HCT116 (cell line): ENCODE results near the gene CCDC66. TPM values are rescaled to one million over a fixed set of nuclear protein-coding genes. Genes with fewer than 3 reads are reported as not detected.

Source experiments
- ATAC-seq: fragments of 200-7000 bp; cut with Tn5 transposase; 2 replicates; pipeline ENCODE4 v1.9.1; 2020; ENCODE audit warnings: mild to moderate bottlenecking, moderate library complexity
- BruUV-seq: library from RNA; stranded (reverse); fragments of 400-500 nt; replicated peaks from 2 replicates; lab custom pipeline; 2021; lab: Mats Ljungman, UMichigan
- CTCF ChIA-PET: fragments of 300-600 bp; sonication (Branson Sonifier 250); formaldehyde crosslinking; loops from one replicate; lab custom pipeline; 2021; ENCODE audit warnings: antibody characterized with exemption; lab: Charles Lee
- POLR2A ChIA-PET: fragments of 300-600, 350-600 bp; sonication (Branson Sonifier 250); formaldehyde crosslinking; loops from one replicate; lab custom pipeline; 2021; ENCODE audit warnings: antibody characterized with exemption; lab: Charles Lee
- RAD21 ChIA-PET, 2 experiments: fragments of 300-600 bp; sonication (Branson Sonifier 250); formaldehyde crosslinking; loops; one replicate each; lab custom pipeline; 2023; ENCODE audit warnings: low total read pairs in 2 of 2; ENCODE audit not compliant: uncharacterized antibody in 2 of 2, unreplicated experiment in 2 of 2, low non-redundant PET in 1 of 2; lab: Charles Lee
- DNase-seq: peaks from one replicate; pipeline ENCODE4 v3.0.0-alpha.2; 2010; ENCODE audit warnings: low read depth, low spot score
- H2AFZ ChIP-seq: fragments of 200-600 bp; shearing (Covaris generic), sonication (generic); 2 replicates; pipeline ENCODE4 v1.6.1; 2017; ENCODE audit warnings: low read depth, mixed run types, mixed read lengths, antibody characterized with exemption, low read length; ENCODE audit not compliant: poor library complexity, severe bottlenecking
- H3K27ac ChIP-seq: 2 replicates; pipeline ENCODE4 v1.5.1; 2012; ENCODE audit warnings: low read depth, low read length
- H3K27me3 ChIP-seq: fragments of 200-600 bp; sonication (generic); 2 replicates; pipeline ENCODE4 v1.6.1; 2016; ENCODE audit warnings: mixed run types, low read length, mixed read lengths; ENCODE audit not compliant: insufficient read depth
- H3K36me3 ChIP-seq, 2 experiments: fragments of 200-500 bp in 1 of 2; fragments of 200-600 bp in 1 of 2; sonication (Bioruptor generic) in 1 of 2; sonication (generic) in 1 of 2; 2 replicates each; pipeline versions ENCODE4 v1.5.1 to v1.6.1; 2014 to 2016; ENCODE audit warnings: low read length in 2 of 2, inconsistent platforms in 1 of 2, mixed read lengths in 1 of 2, mixed run types in 1 of 2; ENCODE audit not compliant: insufficient read depth in 2 of 2, control insufficient read depth in 1 of 2
- H3K4me1 ChIP-seq, 2 experiments: fragments of 200-600 bp in 1 of 2; sonication (generic) in 1 of 2; 2 replicates each; pipeline versions ENCODE4 v1.5.1 to v1.6.1; 2012 to 2017; ENCODE audit warnings: low read length in 2 of 2, inconsistent platforms in 1 of 2, mild to moderate bottlenecking in 1 of 2, mixed read lengths in 1 of 2, mixed run types in 1 of 2, moderate library complexity in 1 of 2; ENCODE audit not compliant: insufficient read depth in 2 of 2, control insufficient read depth in 1 of 2
- H3K4me2 ChIP-seq: fragments of 200-600 bp; sonication (generic); 2 replicates; pipeline ENCODE4 v1.6.1; 2017; ENCODE audit warnings: mixed run types, low read length, mixed read lengths
- H3K4me3 ChIP-seq, 2 experiments: fragments of 200-600 bp in 1 of 2; sonication (generic) in 1 of 2; replicated peaks in 1 of 2; 2 replicates each; pipeline ENCODE4 v1.5.1; 2011 to 2016; ENCODE audit warnings: low read length in 2 of 2, control low read depth in 1 of 2, low read depth in 1 of 2, mild to moderate bottlenecking in 1 of 2, mixed read lengths in 1 of 2, mixed run types in 1 of 2
- H3K79me2 ChIP-seq: fragments of 200-600 bp; sonication (generic); 2 replicates; pipeline ENCODE4 v1.6.1; 2017; ENCODE audit warnings: mild to moderate bottlenecking, mixed run types, low read length, moderate library complexity, mixed read lengths; ENCODE audit not compliant: insufficient read depth
- H3K9ac ChIP-seq: fragments of 200-600 bp; sonication (generic); 2 replicates; pipeline ENCODE4 v1.6.1; 2016; ENCODE audit warnings: low read length, mixed read lengths
- H3K9me2 ChIP-seq: fragments of 200-600 bp; sonication (generic), shearing (Covaris generic); 2 replicates; pipeline ENCODE4 v1.6.1; 2017; ENCODE audit warnings: mixed run types, mild to moderate bottlenecking, moderate library complexity; ENCODE audit not compliant: insufficient read depth
- H3K9me3 ChIP-seq, 2 experiments: fragments of 200-500 bp in 1 of 2; fragments of 200-600 bp in 1 of 2; sonication (Bioruptor generic) in 1 of 2; sonication (generic) in 1 of 2; 2 replicates each; pipeline ENCODE4 v1.6.1; 2014 to 2017; ENCODE audit warnings: low read length in 2 of 2, mixed read lengths in 2 of 2, inconsistent platforms in 1 of 2, low read depth in 1 of 2, mild to moderate bottlenecking in 1 of 2, mixed run types in 1 of 2, moderate library complexity in 1 of 2; ENCODE audit not compliant: control insufficient read depth in 1 of 2, insufficient read depth in 1 of 2
- H4K20me1 ChIP-seq: fragments of 200-600 bp; sonication (generic), shearing (Covaris generic); 2 replicates; pipeline ENCODE4 v1.6.1; 2017; ENCODE audit warnings: mixed run types, mild to moderate bottlenecking, moderate library complexity; ENCODE audit not compliant: insufficient read depth
- CEBPB ChIP-seq: IDR thresholded peaks from 2 replicates; pipeline ENCODE4 v1.6.1; 2012; ENCODE audit warnings: low read depth
- EZH2 ChIP-seq: fragments of 200-600 bp; sonication (generic); IDR thresholded peaks from 2 replicates; pipeline ENCODE4 v1.6.1; 2017; ENCODE audit warnings: antibody characterized with exemption, mixed run types
- FOSL1 ChIP-seq: IDR thresholded peaks from 2 replicates; pipeline ENCODE4 v1.6.1; 2012; ENCODE audit warnings: low read depth
- POLR2A ChIP-seq: IDR thresholded peaks from 2 replicates; pipeline ENCODE4 v1.7.0; 2011; ENCODE audit warnings: borderline replicate concordance; ENCODE audit not compliant: insufficient read depth, insufficient read length; ENCODE audit errors: extremely low read depth
- REST ChIP-seq: IDR thresholded peaks from 2 replicates; pipeline ENCODE4 v1.6.1; 2012; ENCODE audit warnings: low read depth
- SIN3A ChIP-seq: IDR thresholded peaks from 2 replicates; pipeline ENCODE4 v1.6.1; 2012; ENCODE audit warnings: low read depth
- SP1 ChIP-seq: IDR thresholded peaks from 2 replicates; pipeline ENCODE4 v1.6.1; 2012; ENCODE audit warnings: low read depth
- intact Hi-C: fragments of 100-400 bp; cut with micrococcal nuclease; formaldehyde crosslinking; loops from 2 replicates; pipeline ENCODE4 v1.10.0; 2022
- total RNA-seq: library from RNA; stranded (reverse); gene quantifications from one replicate; pipeline ENCODE4 v1.2.1, GENCODE V29; 2021; ENCODE audit not compliant: unreplicated experiment
- TF ChIP-seq, protein P1 (sequence below): IDR thresholded peaks from 2 replicates; pipeline ENCODE4 v1.6.1; 2012
- TF ChIP-seq, protein P2 (sequence below): IDR thresholded peaks from 2 replicates; pipeline ENCODE4 v1.6.1; 2012

The CCDC66 gene
- total RNA-seq, 1 experiment from 2014 or later, result 16.9 TPM

- intact Hi-C loops, result no loop called here
- no peak overlapping the region for H3K4me2 ChIP-seq
- no peak for ATAC-seq
- no peaks in the 10 kb centered on the region for H3K9me2 ChIP-seq
- DNase-seq, result no peak
- RAD21 ChIA-PET, result no interaction called here
- TF ChIP-seq EZH2 (no peak), CEBPB (no peak), REST (no peak)
- TF ChIP-seq, all 23 proteins: peak for 0
- Histone ChIP-seq H3K27ac (no peak overlapping the region), H3K4me1 (no peaks in the 10 kb centered on the region), H4K20me1 (no peaks in the 10 kb centered on the region), H3K4me3 (no peak overlapping the region), H3K9me3 (no peaks in the 10 kb centered on the region), H3K9ac (no peak overlapping the region), H3K36me3 (no peaks in the 10 kb centered on the region), H2AFZ (no peak overlapping the region), H3K27me3 (peaks cover 54% of the 10 kb centered on the region), H3K79me2 (no peaks in the 10 kb centered on the region)
- BruUV-seq, result no TSS peak
- ChIA-PET CTCF (no interaction called here), POLR2A (no interaction called here)
These were observed 34.6 kb upstream of the CCDC66 start for GRCh38 chr3:56522374-56522773.

DNA sequence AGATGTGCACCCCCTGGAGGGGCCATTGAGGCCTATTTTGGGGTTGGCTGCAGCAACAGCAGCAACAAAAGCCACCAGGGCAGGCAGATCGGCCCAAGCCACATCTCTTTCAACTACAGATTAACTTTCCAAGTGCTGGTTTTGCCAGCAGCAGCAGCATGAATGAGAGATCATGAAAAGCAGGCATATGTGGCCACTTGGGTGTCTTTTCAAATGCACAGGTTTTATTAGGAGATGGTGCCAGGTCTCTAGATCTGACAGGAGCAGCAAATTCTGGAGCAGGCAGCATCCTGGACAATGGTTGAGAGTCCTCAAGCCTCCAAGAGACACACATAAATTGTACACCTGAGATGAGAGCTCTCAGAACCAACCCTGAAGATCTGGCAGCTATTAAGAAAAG is 31.7 kb upstream of the CCDC66 start:
- Histone ChIP-seq H3K9ac (no peak overlapping the region), H3K4me2 (no peak overlapping the region), H3K9me3 (no peaks in the 10 kb centered on the region), H4K20me1 (no peaks in the 10 kb centered on the region), H2AFZ (no peak overlapping the region), H3K27me3 (peaks cover 34% of the 10 kb centered on the region), H3K27ac (no peak overlapping the region), H3K4me1 (no peaks in the 10 kb centered on the region), H3K9me2 (no peaks in the 10 kb centered on the region), H3K36me3 (no peaks in the 10 kb centered on the region), H3K79me2 (no peaks in the 10 kb centered on the region), H3K4me3 (no peak overlapping the region)
- ChIA-PET POLR2A (no interaction called here), RAD21 (no interaction called here), CTCF (no interaction called here)
- no peak for ATAC-seq
- no TSS peak for BruUV-seq
- TF ChIP-seq, protein P1, sequence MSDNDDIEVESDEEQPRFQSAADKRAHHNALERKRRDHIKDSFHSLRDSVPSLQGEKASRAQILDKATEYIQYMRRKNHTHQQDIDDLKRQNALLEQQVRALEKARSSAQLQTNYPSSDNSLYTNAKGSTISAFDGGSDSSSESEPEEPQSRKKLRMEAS, result no peak
- TF ChIP-seq, protein P2, sequence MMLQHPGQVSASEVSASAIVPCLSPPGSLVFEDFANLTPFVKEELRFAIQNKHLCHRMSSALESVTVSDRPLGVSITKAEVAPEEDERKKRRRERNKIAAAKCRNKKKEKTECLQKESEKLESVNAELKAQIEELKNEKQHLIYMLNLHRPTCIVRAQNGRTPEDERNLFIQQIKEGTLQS, result no peak
- TF ChIP-seq FOSL1 (no peak), POLR2A (no peak), SIN3A (no peak), SP1 (no peak)
- DNase-seq, result no peak
- intact Hi-C loops, result no loop called here
